Measurements from ENCODE around the gene PPP1R27. TPM values are rescaled to one million over a fixed set of nuclear protein-coding genes. Genes with fewer than 3 reads are reported as not detected.

Gene PPP1R27
- total and polyA plus RNA-seq, 9 of the 15 experiments (the other 6 are each of a cell fraction or from before 2014, with no cell fraction given), result 0.29 to 6.9 (median 1.5) TPM; not detected in 2

DNA sequence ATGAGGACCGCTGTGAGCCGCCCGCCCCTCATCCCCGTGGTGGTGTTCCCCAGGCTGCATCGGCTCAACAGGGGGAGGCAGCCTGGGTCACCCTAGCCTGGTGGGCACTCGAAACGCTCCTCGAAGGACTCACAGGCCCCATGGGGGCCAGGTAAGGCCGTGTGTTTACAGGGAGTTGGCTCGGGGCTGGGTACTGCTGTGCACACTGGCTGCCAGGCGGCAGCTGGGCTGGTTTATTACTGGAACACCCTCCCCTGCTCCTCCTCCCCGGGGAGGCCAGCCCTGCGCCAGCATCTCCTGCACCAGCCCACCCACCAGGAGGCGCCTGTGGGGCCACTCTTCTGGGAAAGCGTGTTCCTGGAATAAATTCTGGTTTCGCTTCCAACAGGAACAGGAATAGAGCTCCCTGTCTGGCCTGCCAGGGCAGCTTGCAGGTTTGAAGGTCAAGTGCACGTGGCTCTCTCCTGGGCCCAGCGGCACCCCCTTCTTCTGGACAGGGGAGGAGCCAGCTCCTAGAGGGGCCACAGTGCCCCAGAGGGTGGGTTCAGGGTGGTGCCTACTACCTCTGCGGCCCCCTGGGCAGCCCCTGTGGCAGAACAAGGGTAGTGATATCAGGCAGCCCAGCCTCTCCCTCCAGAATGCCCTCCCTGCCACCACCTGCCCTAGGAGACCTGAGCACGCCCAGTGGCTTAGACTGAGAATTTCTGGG lies 13.1 kb downstream of the PPP1R27 start:
- ATAC-seq (peak; percentile 93), FAIRE-seq (peak; percentile 82), DNase-seq (ENCODE audit: extremely low read depth in 1 of 4, low spot score in 3 of 4) (peak; percentile 90 to 94 (median 92))
- no peaks in the 10 kb centered on the region for H3K36me3 ChIP-seq (ENCODE audit: control insufficient read depth, insufficient read depth, low read length)
- peak overlapping the region; percentile 84 for H3K27ac ChIP-seq (ENCODE audit: extremely low read depth, low read depth, low read length)
- H3K9me3 ChIP-seq (replicated peaks; ENCODE audit: control insufficient read depth, insufficient read depth, low read depth, low read length), result no peaks in the 10 kb centered on the region
- H3K9ac ChIP-seq (ENCODE audit: insufficient read depth in 1 of 2, low read depth in 2 of 2, low read length in 2 of 2), result peak overlapping the region; percentile 69 to 93
- peaks cover 21 to 73% of the 10 kb centered on the region in 2 experiments for H3K4me1 ChIP-seq (replicated peaks in 1 of 2; ENCODE audit: control insufficient read depth in 2 of 2, insufficient read depth in 2 of 2, low read length in 2 of 2)
- no peaks in the 10 kb centered on the region for H3K27me3 ChIP-seq (ENCODE audit: control insufficient read depth in 2 of 2, insufficient read depth in 2 of 2, low read length in 2 of 2)
- ChIA-PET POLR2A (interaction anchor here (0.6 to 1.2 kb wide), 14 partner anchors 11 to 1071 kb away, joined by 3 to 5 read pairs (median 4); partner anchors contain the start of gene MCRIP1), CTCF (ENCODE audit: low intra/inter-chr PET ratio) (interaction anchor here (0.7 kb wide), 1 partner anchor 88 kb away, joined by 4 read pairs; no protein-coding TSS in a partner anchor)
- WGBS (ENCODE audit: insufficient coverage, low coverage, missing lambda C conversion rate), result 18% methylated on average over 20 of the region's 20 CpGs
- H3K9me1 ChIP-seq (ENCODE audit: control insufficient read depth, insufficient read depth, low read length), result no peaks in the 10 kb centered on the region
- H3K79me2 ChIP-seq (ENCODE audit: control insufficient read depth, insufficient read depth, low read length), result no peaks in the 10 kb centered on the region
- peak overlapping the region; percentile 67; the same call in 1 of the 2 replicates for H3K4me2 ChIP-seq (ENCODE audit: insufficient read depth, low read length)
- H3K4me3 ChIP-seq, result no peak overlapping the region
- H4K20me1 ChIP-seq (replicated peaks; ENCODE audit: control insufficient read depth, insufficient read depth, low read length), result no peaks in the 10 kb centered on the region
- in situ Hi-C loops (cut with MboI) (no loop called here), intact Hi-C loops (cut with micrococcal nuclease) (loop anchor here (5.0 kb wide), 1 partner anchor 41 kb away; the partner anchor contains the start of gene P4HB)
- H2AFZ ChIP-seq (ENCODE audit: low read depth, low read length), result peak overlapping the region; percentile 90
- BruUV-seq (replicated peaks), result no TSS peak
- no peak for TF ChIP-seq SP2 (IDR thresholded peaks at IDR 0.05; ENCODE audit: extremely low read depth, low read depth, low read length, poor library complexity, severe bottlenecking)
- no peak for TF ChIP-seq ZKSCAN8 (CRISPR knock-in tag; IDR thresholded peaks at IDR 0.05)
- TF ChIP-seq SREBF1 (IDR thresholded peaks at IDR 0.05; ENCODE audit: borderline replicate concordance, low read depth, low read length), result no peak
- no peak for TF ChIP-seq ZNF444 (CRISPR knock-in tag; IDR thresholded peaks at IDR 0.05)
- no peak for TF ChIP-seq ZNF707 (CRISPR knock-in tag; conservative IDR thresholded peaks at IDR 0.05)
- peak; percentile 58 for TF ChIP-seq FOSL1 (tag; conservative IDR thresholded peaks at IDR 0.05)
- TF ChIP-seq, protein P1, sequence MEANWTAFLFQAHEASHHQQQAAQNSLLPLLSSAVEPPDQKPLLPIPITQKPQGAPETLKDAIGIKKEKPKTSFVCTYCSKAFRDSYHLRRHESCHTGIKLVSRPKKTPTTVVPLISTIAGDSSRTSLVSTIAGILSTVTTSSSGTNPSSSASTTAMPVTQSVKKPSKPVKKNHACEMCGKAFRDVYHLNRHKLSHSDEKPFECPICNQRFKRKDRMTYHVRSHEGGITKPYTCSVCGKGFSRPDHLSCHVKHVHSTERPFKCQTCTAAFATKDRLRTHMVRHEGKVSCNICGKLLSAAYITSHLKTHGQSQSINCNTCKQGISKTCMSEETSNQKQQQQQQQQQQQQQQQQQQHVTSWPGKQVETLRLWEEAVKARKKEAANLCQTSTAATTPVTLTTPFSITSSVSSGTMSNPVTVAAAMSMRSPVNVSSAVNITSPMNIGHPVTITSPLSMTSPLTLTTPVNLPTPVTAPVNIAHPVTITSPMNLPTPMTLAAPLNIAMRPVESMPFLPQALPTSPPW (CRISPR knock-in tag; IDR thresholded peaks at IDR 0.05), result peak; percentile 87
- TF ChIP-seq TAF15 (IDR thresholded peaks at IDR 0.05; ENCODE audit: low read depth, low read length), result no peak
- TF ChIP-seq RBBP5 (IDR thresholded peaks at IDR 0.05; ENCODE audit: borderline replicate concordance, insufficient read depth, low read length, poor library complexity, severe bottlenecking), result peak; percentile 83
- no peak for TF ChIP-seq HDGF (IDR thresholded peaks at IDR 0.05)
- TF ChIP-seq KAT8 (IDR thresholded peaks at IDR 0.05; ENCODE audit: low read depth), result no peak
- no peak for TF ChIP-seq MIER1 (IDR thresholded peaks at IDR 0.05; ENCODE audit: low read depth)
- no peak for TF ChIP-seq ZNF717 (CRISPR knock-in tag; IDR thresholded peaks at IDR 0.05)
- no peak for TF ChIP-seq XRCC3 (IDR thresholded peaks at IDR 0.05)
- TF ChIP-seq ZBTB1 (CRISPR knock-in tag; IDR thresholded peaks at IDR 0.05; ENCODE audit: borderline replicate concordance, low read depth), result peak; percentile 42; the same call in 1 of the 2 replicates
- peak; percentile 72; the same call in 1 of the 2 replicates for TF ChIP-seq HDAC2 (IDR thresholded peaks at IDR 0.05)
- TF ChIP-seq SMARCA4 (IDR thresholded peaks at IDR 0.05), result peak; percentile 44; the same call in 1 of the 2 replicates
- peak; percentile 70 for TF ChIP-seq BHLHE40 (IDR thresholded peaks at IDR 0.05; ENCODE audit: low read length)
- TF ChIP-seq, protein P2, sequence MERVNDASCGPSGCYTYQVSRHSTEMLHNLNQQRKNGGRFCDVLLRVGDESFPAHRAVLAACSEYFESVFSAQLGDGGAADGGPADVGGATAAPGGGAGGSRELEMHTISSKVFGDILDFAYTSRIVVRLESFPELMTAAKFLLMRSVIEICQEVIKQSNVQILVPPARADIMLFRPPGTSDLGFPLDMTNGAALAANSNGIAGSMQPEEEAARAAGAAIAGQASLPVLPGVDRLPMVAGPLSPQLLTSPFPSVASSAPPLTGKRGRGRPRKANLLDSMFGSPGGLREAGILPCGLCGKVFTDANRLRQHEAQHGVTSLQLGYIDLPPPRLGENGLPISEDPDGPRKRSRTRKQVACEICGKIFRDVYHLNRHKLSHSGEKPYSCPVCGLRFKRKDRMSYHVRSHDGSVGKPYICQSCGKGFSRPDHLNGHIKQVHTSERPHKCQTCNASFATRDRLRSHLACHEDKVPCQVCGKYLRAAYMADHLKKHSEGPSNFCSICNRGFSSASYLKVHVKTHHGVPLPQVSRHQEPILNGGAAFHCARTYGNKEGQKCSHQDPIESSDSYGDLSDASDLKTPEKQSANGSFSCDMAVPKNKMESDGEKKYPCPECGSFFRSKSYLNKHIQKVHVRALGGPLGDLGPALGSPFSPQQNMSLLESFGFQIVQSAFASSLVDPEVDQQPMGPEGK (CRISPR knock-in tag; IDR thresholded peaks at IDR 0.05; ENCODE audit: borderline replicate concordance), result no peak
- peak; percentile 65; the same call in 1 of the 2 replicates for TF ChIP-seq NFXL1 (CRISPR knock-in tag; IDR thresholded peaks at IDR 0.05)
- no peak for TF ChIP-seq IRF2 (CRISPR knock-in tag; IDR thresholded peaks at IDR 0.05)
